Brain pericyte (primary cell): ENCODE results near the gene ASIP.

Experiments used
- DNase-seq: peaks from one replicate; pipeline ENCODE4 v3.0.0-alpha.2; 2012; ENCODE audit warnings: low read depth, low spot score

ASIP gene

GRCh38 chr20:34311118-34312023 lies 70.1 kb downstream of the ASIP start:
- DNase-seq: no peak

GRCh38 chr20:34312024-34312460 lies 70.8 kb downstream of the ASIP start:
- DNase-seq: no peak

- peak; percentile 31 for DNase-seq
Measured at GRCh38 chr20:34312544-34313217, 71.5 kb downstream of the ASIP start.

GRCh38 chr20:34315236-34315635 lies 74.0 kb downstream of the ASIP start:
- no peak for DNase-seq

- DNase-seq: no peak
Measured at GRCh38 chr20:34316196-34316814, 75.1 kb downstream of the ASIP start.
